NCI-H187 treated with DMSO at 0.1 percent for 48 hours (cell line): Measurements from ENCODE around the gene CPHXL.

Experiments
- DNase-seq: peaks from one replicate; lab custom pipeline; 2025; lab: John Stamatoyannopoulos, UW

CPHXL gene

GRCh38 chr16:75701361-75701760 is 24.9 kb downstream of the CPHXL start, which contains the start of gene DUXB:
Gene DUXB, minus strand, starts transcription at chr16:75701461. Its CDS starts 43 bp downstream, at chr16:75701418.
- DNase-seq = no peak

GRCh38 chr16:75697571-75697970 is 28.7 kb downstream of the CPHXL start:
- DNase-seq = no peak

GRCh38 chr16:75695708-75696107 is 30.6 kb downstream of the CPHXL start:
- DNase-seq = no peak

- no peak for DNase-seq
These were observed 38.9 kb downstream of the CPHXL start for GRCh38 chr16:75687361-75687760.

GRCh38 chr16:75682308-75682707 is 44.0 kb downstream of the CPHXL start:
- no peak for DNase-seq

- no peak for DNase-seq
These were observed 46.9 kb downstream of the CPHXL start for GRCh38 chr16:75679366-75679765.

- no peak for DNase-seq
These were observed 49.4 kb downstream of the CPHXL start, which contains the start of gene CPHXL2 for GRCh38 chr16:75676909-75677308. Gene CPHXL2, minus strand, starts transcription at chr16:75677009. Its CDS starts 10 bp downstream, at chr16:75676999.

- no peak for DNase-seq
These were observed 58.8 kb downstream of the CPHXL start for GRCh38 chr16:75667503-75667902.
